PC-3 (cell line): Measurements from ENCODE around the gene NUP153. TPM values are rescaled to one million over a fixed set of nuclear protein-coding genes. Genes with fewer than 3 reads are reported as not detected.

Source experiments
- ATAC-seq: fragments of 200-7000 bp; cut with Tn5 transposase; 2 replicates; pipeline ENCODE4 v1.9.1; 2020; ENCODE audit warnings: mild to moderate bottlenecking, moderate library complexity
- BruUV-seq: library from RNA; stranded (reverse); fragments of 400-500 nt; replicated peaks from 2 replicates; lab custom pipeline; 2021; lab: Mats Ljungman, UMichigan
- CTCF ChIA-PET: fragments of 300-600 bp; sonication (Branson Sonifier 250); formaldehyde crosslinking; loops from one replicate; lab custom pipeline; 2022; ENCODE audit warnings: antibody characterized with exemption; lab: Charles Lee
- POLR2A ChIA-PET: fragments of 300-600 bp; sonication (Branson Sonifier 250); formaldehyde crosslinking; loops from one replicate; lab custom pipeline; 2022; ENCODE audit warnings: antibody characterized with exemption; ENCODE audit not compliant: unreplicated experiment; lab: Charles Lee
- DNase-seq: peaks from one replicate; pipeline ENCODE4 v3.0.0-alpha.2; 2015
- H2AFZ ChIP-seq: fragments of 300-600 bp; sonication (generic); 2 replicates; pipeline ENCODE4 v1.6.0; 2016; ENCODE audit warnings: antibody characterized with exemption, low read length
- H3F3A ChIP-seq: fragments of 300-600 bp; sonication (generic); one replicate; pipeline ENCODE4 v1.6.0; 2017; ENCODE audit warnings: antibody characterized with exemption, low read length, control low read depth, mild to moderate bottlenecking; ENCODE audit not compliant: unreplicated experiment
- H3K27ac ChIP-seq: fragments of 300-600 bp; sonication (generic); 2 replicates; pipeline ENCODE4 v1.5.1; 2016; ENCODE audit warnings: mild to moderate bottlenecking, low read length
- H3K27me3 ChIP-seq: fragments of 300-600 bp; sonication (generic); 2 replicates; pipeline ENCODE4 v1.6.1; 2016; ENCODE audit warnings: low read length, mixed read lengths
- H3K36me3 ChIP-seq: fragments of 300-600 bp; sonication (generic); 2 replicates; pipeline ENCODE4 v1.6.1; 2016; ENCODE audit warnings: low read depth, mixed run types, low read length, mixed read lengths
- H3K4me1 ChIP-seq: fragments of 300-600 bp; sonication (generic); 2 replicates; pipeline ENCODE4 v1.5.1; 2016; ENCODE audit warnings: low read length; ENCODE audit not compliant: insufficient read depth
- H3K4me2 ChIP-seq: fragments of 300-600 bp; sonication (generic); 2 replicates; pipeline ENCODE4 v1.6.0; 2016; ENCODE audit warnings: low read length
- H3K4me3 ChIP-seq: fragments of 300-600 bp; sonication (generic); 2 replicates; pipeline ENCODE4 v1.5.1; 2016; ENCODE audit warnings: mild to moderate bottlenecking, low read length, mixed read lengths
- H3K79me2 ChIP-seq: fragments of 300-600 bp; sonication (generic); 2 replicates; pipeline ENCODE4 v1.6.1; 2017; ENCODE audit warnings: low read length, mixed read lengths
- H3K9ac ChIP-seq: fragments of 300-600 bp; sonication (generic); 2 replicates; pipeline ENCODE4 v1.6.0; 2016; ENCODE audit warnings: mild to moderate bottlenecking, low read length
- H3K9me2 ChIP-seq: fragments of 300-600 bp; sonication (generic); replicated peaks from 2 replicates; pipeline ENCODE4 v1.6.1; 2016; ENCODE audit warnings: mixed run types, low read length, mixed read lengths
- H3K9me3 ChIP-seq: fragments of 300-600 bp; sonication (generic); 2 replicates; pipeline ENCODE4 v1.6.1; 2016; ENCODE audit warnings: low read length, mixed read lengths
- H4K20me1 ChIP-seq: fragments of 300-600 bp; sonication (generic); 2 replicates; pipeline ENCODE4 v1.6.1; 2016; ENCODE audit warnings: low read length, mixed read lengths
- EZH2 ChIP-seq: fragments of 300-600 bp; sonication (generic); IDR thresholded peaks from one replicate; pipeline ENCODE4 v1.6.1; 2017; ENCODE audit warnings: antibody characterized with exemption, mild to moderate bottlenecking, low read length; ENCODE audit not compliant: unreplicated experiment
- EZH2phosphoT487 ChIP-seq: fragments of 300-600 bp; sonication (generic); IDR thresholded peaks from 2 replicates; pipeline ENCODE4 v1.6.1; 2018; ENCODE audit warnings: mild to moderate bottlenecking, antibody characterized with exemption, low read length, borderline replicate concordance
- intact Hi-C: fragments of 100-400 bp; cut with micrococcal nuclease; formaldehyde crosslinking; loops from 2 replicates; pipeline ENCODE4 v1.9.0; 2023
- total RNA-seq: library from RNA; depleted of rRNA; stranded (reverse); fragments of >200 nt; gene quantifications from 2 replicates; pipeline ENCODE4 v1.2.3, GENCODE V29; 2014
- TF ChIP-seq, protein P1 (sequence below): fragments of 300-600 bp; sonication (generic); conservative IDR thresholded peaks from 2 replicates; pipeline ENCODE4 v1.5.1; 2017; ENCODE audit warnings: antibody characterized with exemption, low read depth, mild to moderate bottlenecking, low read length

NUP153 gene
- total RNA-seq, 1 experiment from 2014 or later: 48.3 TPM

DNA sequence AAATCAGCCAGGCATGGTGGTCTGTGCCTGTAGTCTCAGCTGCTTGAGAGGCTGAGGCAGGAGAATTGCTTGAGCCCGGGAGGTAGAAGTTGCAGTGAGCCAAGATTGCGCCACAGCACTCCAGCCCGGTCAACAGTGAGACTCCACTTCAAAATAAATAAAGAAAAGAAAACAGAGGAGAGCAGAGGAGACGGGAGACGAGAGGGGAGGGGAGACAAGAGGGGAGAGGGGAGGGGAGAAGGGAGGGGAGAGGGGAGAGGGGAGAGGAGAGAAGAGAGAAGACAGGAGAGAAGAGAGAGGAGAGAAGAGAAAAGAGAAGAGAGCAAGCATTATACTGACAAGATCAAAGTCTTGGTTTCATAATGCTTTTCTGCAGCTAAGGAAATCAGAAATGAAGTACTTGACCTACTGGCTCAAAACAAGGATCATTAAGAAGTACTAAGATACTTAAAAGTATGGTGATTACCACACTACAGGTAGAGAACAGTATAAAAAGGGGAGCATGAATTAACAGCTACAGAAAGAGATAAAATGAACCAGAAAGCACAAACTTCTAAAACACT, 76.1 kb downstream of the NUP153 start:
- no peak overlapping the region for H3K27ac ChIP-seq
- peaks cover 43% of the 10 kb centered on the region for H3K79me2 ChIP-seq
- no peaks in the 10 kb centered on the region for H3F3A ChIP-seq
- BruUV-seq: no TSS peak
- H3K27me3 ChIP-seq: no peaks in the 10 kb centered on the region
- no peak overlapping the region for H2AFZ ChIP-seq
- DNase-seq: no peak
- intact Hi-C loops: no loop called here
- no peak overlapping the region for H3K4me3 ChIP-seq
- H3K4me2 ChIP-seq: no peak overlapping the region
- CTCF ChIA-PET: interaction anchor here (0.7 kb wide), 1 partner anchor 47 kb away, joined by 6 read pairs; no protein-coding TSS in a partner anchor
- no peak overlapping the region for H3K9ac ChIP-seq
- POLR2A ChIA-PET: no interaction called here
- no peak for ATAC-seq
- H3K9me3 ChIP-seq: no peaks in the 10 kb centered on the region
- peaks cover 64% of the 10 kb centered on the region for H3K36me3 ChIP-seq
- no peaks in the 10 kb centered on the region for H3K4me1 ChIP-seq
- H4K20me1 ChIP-seq: peaks cover 16% of the 10 kb centered on the region; the same call in 1 of the 2 replicates
- TF ChIP-seq EZH2: no peak
- no peaks in the 10 kb centered on the region for H3K9me2 ChIP-seq

DNA sequence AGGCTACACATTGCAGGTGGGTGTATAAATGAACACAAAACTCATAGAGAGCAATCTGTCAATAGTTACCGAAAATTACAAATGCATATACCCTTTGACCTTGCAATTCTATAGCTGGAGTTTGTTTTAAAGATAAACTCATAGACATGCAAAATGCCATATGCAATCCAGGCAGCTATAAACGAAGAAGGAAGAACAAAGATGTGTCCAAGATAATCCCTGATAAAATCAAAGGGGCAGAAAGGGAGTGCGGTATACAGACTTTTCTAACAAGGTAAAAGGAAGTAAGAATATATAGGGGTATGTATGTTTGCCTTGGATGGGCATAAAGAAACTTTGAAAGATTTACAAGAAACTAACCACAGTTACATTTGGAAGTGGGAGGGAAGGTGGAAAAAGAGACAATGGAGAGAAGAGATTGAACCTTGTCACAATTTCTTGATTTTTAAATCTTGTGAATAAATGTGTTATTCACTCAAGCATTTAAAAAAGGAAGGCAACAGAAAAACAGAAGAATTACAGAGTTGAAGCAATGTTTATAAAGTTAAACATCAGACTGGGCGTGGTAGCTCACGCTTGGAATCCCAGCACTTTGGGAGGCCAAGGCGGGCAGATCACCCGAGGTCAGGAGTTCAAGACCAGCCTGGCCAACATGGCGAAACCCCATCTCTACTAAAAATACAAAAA, 76.8 kb downstream of the NUP153 start:
- no peak for DNase-seq
- intact Hi-C loops: no loop called here
- no peak for ATAC-seq
- Histone ChIP-seq H2AFZ (no peak overlapping the region), H3K36me3 (peaks cover 65% of the 10 kb centered on the region), H3K27ac (no peak overlapping the region), H3K9me3 (no peaks in the 10 kb centered on the region), H3K9me2 (no peaks in the 10 kb centered on the region), H3K4me1 (no peaks in the 10 kb centered on the region), H3K4me2 (no peak overlapping the region), H3K79me2 (peaks cover 42% of the 10 kb centered on the region; the same call in 1 of the 2 replicates), H3K27me3 (no peaks in the 10 kb centered on the region), H4K20me1 (peaks cover 16% of the 10 kb centered on the region; the same call in 1 of the 2 replicates), H3F3A (no peaks in the 10 kb centered on the region), H3K4me3 (no peak overlapping the region), H3K9ac (no peak overlapping the region)
- CTCF ChIA-PET: no interaction called here
- no TSS peak for BruUV-seq
- POLR2A ChIA-PET: no interaction called here
- TF ChIP-seq EZH2phosphoT487: no peak
- TF ChIP-seq, protein P1, sequence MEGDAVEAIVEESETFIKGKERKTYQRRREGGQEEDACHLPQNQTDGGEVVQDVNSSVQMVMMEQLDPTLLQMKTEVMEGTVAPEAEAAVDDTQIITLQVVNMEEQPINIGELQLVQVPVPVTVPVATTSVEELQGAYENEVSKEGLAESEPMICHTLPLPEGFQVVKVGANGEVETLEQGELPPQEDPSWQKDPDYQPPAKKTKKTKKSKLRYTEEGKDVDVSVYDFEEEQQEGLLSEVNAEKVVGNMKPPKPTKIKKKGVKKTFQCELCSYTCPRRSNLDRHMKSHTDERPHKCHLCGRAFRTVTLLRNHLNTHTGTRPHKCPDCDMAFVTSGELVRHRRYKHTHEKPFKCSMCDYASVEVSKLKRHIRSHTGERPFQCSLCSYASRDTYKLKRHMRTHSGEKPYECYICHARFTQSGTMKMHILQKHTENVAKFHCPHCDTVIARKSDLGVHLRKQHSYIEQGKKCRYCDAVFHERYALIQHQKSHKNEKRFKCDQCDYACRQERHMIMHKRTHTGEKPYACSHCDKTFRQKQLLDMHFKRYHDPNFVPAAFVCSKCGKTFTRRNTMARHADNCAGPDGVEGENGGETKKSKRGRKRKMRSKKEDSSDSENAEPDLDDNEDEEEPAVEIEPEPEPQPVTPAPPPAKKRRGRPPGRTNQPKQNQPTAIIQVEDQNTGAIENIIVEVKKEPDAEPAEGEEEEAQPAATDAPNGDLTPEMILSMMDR: no peak
- TF ChIP-seq EZH2: no peak

DNA sequence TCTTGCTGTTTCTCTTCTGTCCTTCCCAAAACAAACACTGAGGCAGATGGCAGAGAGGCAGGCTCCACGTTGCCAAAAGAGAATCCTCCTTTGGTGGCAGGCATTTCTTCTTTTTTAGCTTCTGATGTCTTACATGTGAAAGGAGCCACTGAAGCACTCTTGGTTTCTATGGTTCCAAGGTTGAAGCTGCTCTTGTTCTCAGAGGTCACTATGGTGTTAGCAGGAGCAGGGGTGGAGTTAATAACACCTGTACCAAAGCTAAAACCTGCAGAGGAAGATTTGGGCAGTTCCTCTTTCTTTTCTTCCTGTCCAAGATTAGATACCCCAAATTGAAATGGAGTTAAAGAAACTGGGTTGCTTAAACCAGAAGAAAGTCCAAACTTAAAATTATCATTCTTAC, 77.9 kb downstream of the NUP153 start:
- BruUV-seq: TSS peak; percentile 49
- no peak overlapping the region for H3K4me2 ChIP-seq

More for the DNA sequence above, 77.9 kb downstream of the NUP153 start:
- Histone ChIP-seq H3K27me3 (no peaks in the 10 kb centered on the region), H3K27ac (no peak overlapping the region), H3K4me3 (no peak overlapping the region), H3K79me2 (peaks cover 43% of the 10 kb centered on the region; the same call in 1 of the 2 replicates), H3K9me2 (no peaks in the 10 kb centered on the region), H4K20me1 (peaks cover 16% of the 10 kb centered on the region; the same call in 1 of the 2 replicates), H3K9me3 (no peaks in the 10 kb centered on the region), H3K9ac (no peak overlapping the region), H3K36me3 (peaks cover 76% of the 10 kb centered on the region), H3F3A (no peaks in the 10 kb centered on the region), H2AFZ (no peak overlapping the region), H3K4me1 (no peaks in the 10 kb centered on the region)
- DNase-seq (no peak), ATAC-seq (no peak)
- TF ChIP-seq, protein P1: no peak
- TF ChIP-seq EZH2: no peak
- TF ChIP-seq EZH2phosphoT487: no peak
- POLR2A ChIA-PET: no interaction called here
- CTCF ChIA-PET: no interaction called here
- intact Hi-C loops: no loop called here
